PC-9 (cell line): ENCODE data around the gene TBC1D22A. TPM values are rescaled to one million over a fixed set of nuclear protein-coding genes. Genes with fewer than 3 reads are reported as not detected.

Source experiments
- BruUV-seq: library from RNA; stranded (reverse); fragments of 400-500 nt; replicated peaks from 2 replicates; lab custom pipeline; 2021; lab: Mats Ljungman, UMichigan
- CTCF ChIA-PET: fragments of 300-600 bp; sonication (Branson Sonifier 250); formaldehyde crosslinking; loops from one replicate; lab custom pipeline; 2022; ENCODE audit warnings: antibody characterized with exemption; lab: Charles Lee
- POLR2A ChIA-PET: fragments of 300-600 bp; sonication (Branson Sonifier 250); formaldehyde crosslinking; loops from one replicate; lab custom pipeline; 2022; ENCODE audit warnings: antibody characterized with exemption; ENCODE audit not compliant: unreplicated experiment; lab: Charles Lee
- DNase-seq, 2 experiments: peaks; one replicate each; pipeline versions ENCODE4 v3.0.0 to v3.0.0-alpha.2; 2015 to 2022; ENCODE audit warnings: mixed read lengths in 1 of 2
- H2AFZ ChIP-seq: fragments of 200-600 bp; sonication (generic); 2 replicates; pipeline ENCODE4 v1.8.1; 2017; ENCODE audit warnings: antibody characterized with exemption
- H3F3A ChIP-seq: fragments of 200-600 bp; sonication (generic); 2 replicates; pipeline ENCODE4 v1.8.1; 2017; ENCODE audit warnings: antibody characterized with exemption, mild to moderate bottlenecking, low read depth; ENCODE audit not compliant: insufficient read depth
- H3K27ac ChIP-seq: fragments of 200-600 bp; sonication (generic); 2 replicates; pipeline ENCODE4 v1.6.1; 2016; ENCODE audit warnings: mixed run types
- H3K27me3 ChIP-seq: fragments of 200-600 bp; sonication (generic); 2 replicates; pipeline ENCODE4 v1.6.1; 2016; ENCODE audit warnings: low read depth, mixed run types; ENCODE audit not compliant: insufficient read depth
- H3K36me3 ChIP-seq: fragments of 200-600 bp; sonication (generic); 2 replicates; pipeline ENCODE4 v1.6.1; 2016; ENCODE audit warnings: low read depth, mixed run types
- H3K4me1 ChIP-seq: fragments of 200-600 bp; sonication (generic); replicated peaks from 2 replicates; pipeline ENCODE4 v1.6.1; 2016; ENCODE audit warnings: mixed run types; ENCODE audit not compliant: insufficient read depth
- H3K4me2 ChIP-seq: fragments of 200-600 bp; sonication (generic); 2 replicates; pipeline ENCODE4 v1.6.1; 2017; ENCODE audit warnings: mixed run types
- H3K4me3 ChIP-seq: fragments of 200-600 bp; sonication (generic); 2 replicates; pipeline ENCODE4 v1.6.1; 2016; ENCODE audit warnings: mixed run types
- H3K79me2 ChIP-seq: fragments of 200-600 bp; sonication (generic); 2 replicates; pipeline ENCODE4 v1.6.1; 2017; ENCODE audit warnings: low read depth, mixed run types
- H3K9me2 ChIP-seq: fragments of 200-600 bp; sonication (generic); 2 replicates; pipeline ENCODE4 v1.8.1; 2017; ENCODE audit warnings: mild to moderate bottlenecking; ENCODE audit not compliant: insufficient read depth
- H3K9me3 ChIP-seq: fragments of 200-600 bp; sonication (generic); 2 replicates; pipeline ENCODE4 v1.8.1; 2016; ENCODE audit warnings: low read depth; ENCODE audit not compliant: insufficient read depth
- H4K20me1 ChIP-seq: fragments of 200-600 bp; sonication (generic); 2 replicates; pipeline ENCODE4 v1.8.1; 2017; ENCODE audit not compliant: insufficient read depth
- CTCF ChIP-seq: fragments of 200-600 bp; sonication (generic); conservative IDR thresholded peaks from 2 replicates; pipeline ENCODE4 v1.6.1; 2017; ENCODE audit warnings: mixed run types, antibody characterized with exemption, mild to moderate bottlenecking, moderate library complexity
- EZH2 ChIP-seq: fragments of 200-600 bp; sonication (generic); IDR thresholded peaks from 2 replicates; pipeline ENCODE4 v1.8.0; 2017; ENCODE audit warnings: antibody characterized with exemption, low read depth
- intact Hi-C: fragments of 100-400 bp; cut with micrococcal nuclease; formaldehyde crosslinking; loops from one replicate; pipeline ENCODE4 v1.10.0; 2022; ENCODE audit not compliant: unreplicated experiment
- total RNA-seq: library from RNA; stranded (reverse); gene quantifications from 2 replicates; pipeline ENCODE4 v1.2.3, GENCODE V29; 2021

TBC1D22A gene
- total RNA-seq, 1 experiment from 2014 or later = 40.3 TPM

- Histone ChIP-seq H3K9me2 (no peaks in the 10 kb centered on the region), H3K4me1 (no peaks in the 10 kb centered on the region), H3K36me3 (no peaks in the 10 kb centered on the region), H3K4me2 (no peak overlapping the region), H3K4me3 (no peak overlapping the region), H3F3A (no peaks in the 10 kb centered on the region), H2AFZ (no peak overlapping the region), H3K27me3 (no peaks in the 10 kb centered on the region), H3K9me3 (no peaks in the 10 kb centered on the region), H3K79me2 (no peaks in the 10 kb centered on the region), H4K20me1 (peaks cover 18% of the 10 kb centered on the region), H3K27ac (no peak overlapping the region)
- DNase-seq = no peak
- CTCF ChIA-PET = no interaction called here
- TF ChIP-seq EZH2 = no peak
- TF ChIP-seq CTCF = no peak
- BruUV-seq = no TSS peak
- intact Hi-C loops = no loop called here
- POLR2A ChIA-PET = no interaction called here
Measured at GRCh38 chr22:47020166-47020565, 257.7 kb downstream of the TBC1D22A start.

GRCh38 chr22:47021371-47022074, 259.1 kb downstream of the TBC1D22A start:
- no peak overlapping the region for H3K4me3 ChIP-seq
- no peaks in the 10 kb centered on the region for H3K79me2 ChIP-seq
- H3F3A ChIP-seq = no peaks in the 10 kb centered on the region
- no peaks in the 10 kb centered on the region for H3K27me3 ChIP-seq
- no peak overlapping the region for H3K27ac ChIP-seq
- H3K9me3 ChIP-seq = no peaks in the 10 kb centered on the region
- H3K4me1 ChIP-seq = no peaks in the 10 kb centered on the region
- no peaks in the 10 kb centered on the region for H3K9me2 ChIP-seq
- no TSS peak for BruUV-seq
- TF ChIP-seq EZH2 = no peak
- no peak for TF ChIP-seq CTCF
- no peak overlapping the region for H3K4me2 ChIP-seq
- no peaks in the 10 kb centered on the region for H3K36me3 ChIP-seq
- DNase-seq = no peak
- ChIA-PET POLR2A (no interaction called here), CTCF (no interaction called here)
- intact Hi-C loops = no loop called here
- peaks cover 18% of the 10 kb centered on the region for H4K20me1 ChIP-seq
- H2AFZ ChIP-seq = no peak overlapping the region

- TF ChIP-seq CTCF (no peak), EZH2 (no peak)
- ChIA-PET POLR2A (no interaction called here), CTCF (no interaction called here)
- H3K79me2 ChIP-seq = no peaks in the 10 kb centered on the region
- no peak for DNase-seq
- H3K4me3 ChIP-seq = no peak overlapping the region
- no peak overlapping the region for H2AFZ ChIP-seq
- H3K9me2 ChIP-seq = no peaks in the 10 kb centered on the region
- H3K9me3 ChIP-seq = no peaks in the 10 kb centered on the region
- intact Hi-C loops = no loop called here
- no peaks in the 10 kb centered on the region for H3K27me3 ChIP-seq
- no peaks in the 10 kb centered on the region for H3F3A ChIP-seq
- peaks cover 14% of the 10 kb centered on the region for H4K20me1 ChIP-seq
- H3K36me3 ChIP-seq = no peaks in the 10 kb centered on the region
- H3K4me1 ChIP-seq = no peaks in the 10 kb centered on the region
- BruUV-seq = no TSS peak
- no peak overlapping the region for H3K27ac ChIP-seq
- no peak overlapping the region for H3K4me2 ChIP-seq
Measured at GRCh38 chr22:47022075-47022473, 259.6 kb downstream of the TBC1D22A start.
